ENCODE results near the gene MYH16.
"Not testable (repeated sequence)": the region's sequence is repeated elsewhere in the genome, so short reads cannot be mapped to it uniquely, and the experiment has no call there.

Gene MYH16

DNA sequence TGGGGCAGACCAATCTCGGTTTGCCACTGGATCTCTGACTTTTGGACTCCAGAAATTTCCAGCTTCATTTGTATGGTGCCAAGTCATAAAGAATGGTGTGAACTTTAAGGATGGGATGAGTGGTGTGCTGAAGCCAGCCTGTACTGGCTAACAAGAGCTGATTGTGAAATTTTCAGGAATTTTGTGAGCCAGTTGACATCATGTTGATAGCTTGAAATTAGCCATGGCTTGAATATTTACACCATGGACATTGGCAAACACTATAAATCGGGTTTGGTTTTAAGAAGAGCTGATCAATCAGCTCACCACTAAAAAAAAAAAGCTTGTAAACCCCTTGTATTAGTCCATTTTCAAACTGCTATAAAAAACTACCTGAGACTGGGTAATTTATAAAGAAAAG is 14.1 kb upstream of the MYH16 start:
- DNase-seq: no peak

DNA sequence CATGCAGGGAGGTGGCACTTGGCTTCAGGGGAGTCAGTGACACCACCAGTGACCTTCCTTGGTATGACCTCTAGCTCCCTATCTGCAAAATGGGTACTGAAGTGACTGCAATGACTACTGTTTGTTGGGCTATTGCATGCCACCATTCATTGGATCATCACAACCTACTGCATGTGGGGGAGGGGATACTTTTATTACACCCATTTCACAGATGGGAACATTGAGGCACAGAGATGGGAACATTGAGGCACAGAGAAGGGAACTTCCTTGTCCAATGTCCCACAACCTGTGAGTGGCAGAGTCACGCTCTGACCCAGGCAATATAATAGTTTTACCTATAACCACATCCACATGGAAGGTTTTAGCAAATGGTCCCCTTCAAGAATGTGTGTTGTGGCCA is 12.2 kb upstream of the MYH16 start:
- no peak for DNase-seq

DNA sequence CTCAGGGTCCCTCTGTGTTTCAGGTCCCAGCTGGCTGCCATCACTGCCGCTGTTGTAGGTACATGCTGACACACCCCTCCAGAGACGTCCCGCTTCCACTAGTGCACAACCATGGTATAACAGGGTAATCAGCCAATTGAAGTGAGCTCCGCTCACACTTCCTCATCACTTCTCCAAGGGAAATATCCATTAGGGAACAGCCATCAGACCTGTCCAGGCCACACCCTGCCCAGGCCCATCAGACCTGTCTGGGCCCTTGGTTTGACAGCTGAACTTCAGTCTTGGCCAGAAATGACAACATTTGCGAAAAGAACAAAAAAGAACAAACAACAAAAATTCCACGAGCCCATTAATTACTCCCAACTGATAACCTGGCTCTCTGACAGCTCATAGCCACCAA is 11.0 kb upstream of the MYH16 start:
- DNase-seq: no peak

DNA sequence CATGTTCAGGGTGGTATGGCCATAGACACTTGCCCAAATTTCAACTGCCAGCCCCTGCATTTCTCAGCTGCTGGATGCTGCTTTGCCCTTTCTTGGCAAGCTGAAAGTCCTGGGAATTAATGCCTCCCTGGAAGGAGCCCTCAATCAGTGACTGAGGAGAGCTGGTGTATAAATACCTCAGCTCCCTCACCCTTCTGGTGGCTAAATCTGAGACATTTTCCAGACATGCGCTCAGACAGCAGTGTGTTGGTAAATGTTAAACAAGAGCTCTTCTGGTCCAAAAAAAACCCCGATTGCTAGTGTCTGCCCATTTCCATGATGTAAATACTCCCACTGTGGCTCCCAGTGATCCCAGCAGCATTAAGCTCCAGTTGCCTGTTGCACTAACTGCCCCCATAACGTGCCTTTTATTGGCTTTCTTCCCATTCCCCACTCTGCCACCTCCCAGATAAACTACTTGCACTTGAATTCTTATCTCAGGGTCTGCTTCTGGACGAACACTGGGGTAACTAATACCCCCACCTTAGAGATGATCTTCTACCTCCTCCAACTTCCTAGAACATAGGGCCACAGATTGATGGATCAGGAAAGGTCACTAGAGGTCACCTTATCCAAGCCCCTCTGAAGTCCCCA is 6.7 kb upstream of the MYH16 start:
- no peak for DNase-seq

- DNase-seq: no peak
Observed at GRCh38 chr7:99267481-99267840, 5.2 kb upstream of the MYH16 start.

- DNase-seq: no peak
Observed at GRCh38 chr7:99267841-99268576, 4.6 kb upstream of the MYH16 start.

DNA sequence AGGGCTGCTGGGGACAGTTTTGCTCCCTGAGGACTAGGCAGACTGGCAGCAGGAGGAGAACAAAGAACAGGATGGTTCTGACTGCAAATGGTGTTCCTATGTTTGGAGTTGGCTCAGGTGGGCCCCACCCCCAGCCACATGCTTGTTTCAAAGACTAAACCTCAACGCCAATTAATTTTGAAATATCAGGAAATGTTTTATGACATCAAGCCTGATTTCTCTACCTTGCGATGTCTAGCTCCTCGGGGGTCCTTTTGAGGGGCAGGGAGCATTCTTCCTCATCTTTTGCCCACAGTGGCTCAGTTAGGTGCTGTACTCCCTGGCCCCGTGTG is 4.1 kb upstream of the MYH16 start:
- DNase-seq: no peak

- no peak for DNase-seq
Observed at GRCh38 chr7:99270702-99271101, 1.9 kb upstream of the MYH16 start.

DNA sequence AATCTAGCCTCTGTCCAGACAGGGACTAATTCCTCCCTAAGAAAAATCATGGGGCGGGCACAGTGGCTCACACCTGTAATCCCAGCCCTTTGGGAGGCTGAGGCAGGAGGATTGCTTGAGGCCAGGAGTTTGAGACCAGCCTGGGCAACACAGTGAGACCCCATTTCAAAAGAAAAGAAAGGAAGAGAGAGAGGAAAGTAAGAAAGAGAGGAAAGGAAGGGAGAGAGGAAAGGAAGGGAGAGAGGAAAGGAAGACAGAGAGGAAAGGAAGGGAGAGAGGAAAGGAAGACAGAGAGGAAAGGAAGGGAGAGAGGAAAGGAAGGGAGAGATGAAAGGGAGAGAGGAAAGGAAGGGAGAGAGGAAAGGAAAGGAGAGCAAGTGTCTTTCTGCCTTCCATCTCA is 922 bp downstream of the MYH16 start:
- not testable (repeated sequence) for DNase-seq

- DNase-seq: not testable (repeated sequence)
Observed at GRCh38 chr7:99274908-99275307, 2.3 kb downstream of the MYH16 start.

GRCh38 chr7:99275496-99275895 is 2.9 kb downstream of the MYH16 start:
- DNase-seq: no peak

- no peak for DNase-seq
Observed at GRCh38 chr7:99278180-99278579, 5.5 kb downstream of the MYH16 start.

GRCh38 chr7:99284165-99284564 is 11.5 kb downstream of the MYH16 start:
- not testable (repeated sequence) for DNase-seq

DNA sequence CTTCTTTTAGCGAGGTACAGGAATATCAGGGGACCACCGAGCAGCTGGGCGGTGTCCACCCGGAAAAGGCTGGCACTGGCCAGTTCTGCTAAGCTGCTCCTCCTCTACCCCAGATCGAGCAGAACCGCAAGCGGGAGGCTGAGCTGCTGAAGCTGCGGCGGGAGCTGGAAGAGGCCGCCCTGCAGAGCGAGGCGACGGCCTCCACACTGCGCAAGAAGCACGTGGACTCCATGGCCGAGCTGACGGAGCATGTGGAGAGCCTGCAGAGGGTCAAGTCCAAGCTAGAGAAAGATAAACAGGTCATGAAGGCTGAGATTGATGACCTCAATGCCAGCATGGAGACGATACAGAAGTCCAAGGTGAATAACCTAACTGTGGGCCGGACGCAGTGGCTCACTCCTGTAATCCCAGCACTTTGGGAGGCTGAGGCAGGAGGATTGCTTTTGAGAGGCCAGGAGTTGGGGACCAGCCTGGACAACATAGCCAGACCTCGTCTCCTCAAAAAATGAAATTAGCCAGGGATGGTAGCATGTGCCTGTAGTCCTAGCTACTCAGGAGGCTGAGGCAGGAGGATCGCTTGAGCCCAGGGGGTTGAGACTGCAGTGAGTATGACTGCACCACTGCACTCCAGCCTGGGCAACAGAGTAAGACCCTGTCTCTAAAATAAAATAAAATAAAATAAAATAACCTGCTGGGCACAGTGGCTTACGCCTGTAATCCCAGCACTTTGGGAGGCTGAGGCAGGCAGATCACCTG is 15.3 kb downstream of the MYH16 start:
- no peak for DNase-seq

DNA sequence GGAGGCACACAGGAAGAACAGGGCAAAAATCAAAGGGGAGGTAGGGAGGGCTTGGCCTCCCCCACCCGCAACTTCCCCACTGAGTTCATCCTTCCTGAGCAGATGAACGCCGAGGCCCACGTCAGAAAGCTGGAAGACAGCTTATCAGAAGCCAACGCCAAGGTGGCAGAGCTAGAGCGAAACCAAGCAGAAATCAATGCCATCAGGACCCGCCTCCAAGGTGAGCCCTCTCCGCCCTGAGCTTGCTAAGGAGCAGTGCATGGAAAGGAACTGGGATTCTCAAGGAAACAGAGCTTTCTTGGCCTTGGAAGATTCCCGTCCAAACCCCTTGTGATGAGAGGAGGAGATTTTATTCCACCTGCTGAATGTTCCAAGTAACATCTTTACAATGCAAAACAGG is 16.5 kb downstream of the MYH16 start:
- no peak for DNase-seq

GRCh38 chr7:99290148-99290547 is 17.5 kb downstream of the MYH16 start:
- not testable (repeated sequence) for DNase-seq

- DNase-seq: no peak
Observed at GRCh38 chr7:99290980-99291607, 18.5 kb downstream of the MYH16 start.

- no peak for DNase-seq
Observed at GRCh38 chr7:99292127-99292526, 19.5 kb downstream of the MYH16 start.

GRCh38 chr7:99293167-99293566 is 20.5 kb downstream of the MYH16 start:
- DNase-seq: no peak

DNA sequence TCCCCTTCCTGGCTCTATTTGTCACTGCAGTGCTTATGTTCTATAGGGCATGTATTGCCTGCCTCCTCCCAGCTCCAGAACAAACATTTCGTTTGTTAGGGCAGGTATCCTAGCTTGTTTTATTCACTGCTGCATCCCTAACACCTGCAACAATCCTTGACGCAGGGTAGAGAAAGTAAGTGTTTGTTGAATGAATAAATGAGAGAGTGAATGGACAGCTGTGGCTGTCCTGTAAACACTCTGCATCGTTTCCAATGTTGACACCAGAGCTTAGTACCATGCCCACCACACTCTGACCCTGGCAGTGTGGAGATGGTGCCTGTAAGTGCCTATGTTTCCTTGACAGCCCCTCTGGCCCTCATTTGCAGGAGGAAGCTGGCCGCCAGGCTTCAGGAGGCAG is 21.0 kb downstream of the MYH16 start:
- no peak for DNase-seq

GRCh38 chr7:99296471-99296870 is 23.8 kb downstream of the MYH16 start:
- no peak for DNase-seq

GRCh38 chr7:99301496-99301895 is 28.9 kb downstream of the MYH16 start:
- no peak for DNase-seq

GRCh38 chr7:99305473-99306260 is 33.0 kb downstream of the MYH16 start:
- DNase-seq: no peak

Measured in NCI-H1436 treated with DMSO at 0.1 percent for 48 hours (cell line).